Raji (cell line): ENCODE results near the gene SEL1L.

Experiments used
- POLR2A ChIP-seq: IDR thresholded peaks from 2 replicates; pipeline ENCODE4 v1.6.1; 2011; ENCODE audit warnings: low read depth, low read length, control low read depth; ENCODE audit not compliant: insufficient read depth

Gene SEL1L

DNA sequence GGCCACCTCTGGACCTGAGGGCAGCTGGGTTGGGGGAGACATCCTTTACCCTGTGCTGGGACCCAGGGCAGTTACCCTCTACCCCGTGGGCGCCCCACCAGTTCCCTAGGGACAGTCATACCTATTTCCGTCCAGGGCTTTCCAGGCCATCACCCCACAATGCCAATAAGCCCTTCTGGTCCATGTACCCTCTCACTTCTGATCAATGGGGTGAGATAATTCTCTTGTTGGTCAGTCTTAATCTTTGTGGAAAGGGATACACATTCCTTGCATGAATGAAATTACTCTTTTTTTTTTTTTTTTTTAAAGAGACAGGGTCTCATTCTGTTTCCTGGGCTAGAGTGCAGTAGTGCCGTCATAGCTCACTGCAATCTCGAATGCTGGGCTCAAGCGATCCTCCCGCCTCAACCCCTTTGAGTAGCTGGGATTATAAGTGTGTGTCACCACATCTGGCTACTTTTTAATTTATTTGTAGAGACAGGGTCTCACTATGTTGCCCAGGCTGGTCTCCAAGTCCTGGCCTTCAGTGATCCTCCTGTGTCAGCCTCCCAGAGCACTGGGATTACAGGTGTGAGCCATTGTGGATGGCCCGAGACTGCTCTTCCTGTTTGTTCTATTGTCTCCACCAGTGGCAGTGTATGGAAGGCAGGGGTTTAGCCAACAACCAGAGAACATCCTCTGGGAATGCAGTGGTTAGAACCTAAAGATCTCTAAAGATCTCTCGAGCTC, 87.2 kb downstream of the SEL1L start:
- no peak for TF ChIP-seq POLR2A

DNA sequence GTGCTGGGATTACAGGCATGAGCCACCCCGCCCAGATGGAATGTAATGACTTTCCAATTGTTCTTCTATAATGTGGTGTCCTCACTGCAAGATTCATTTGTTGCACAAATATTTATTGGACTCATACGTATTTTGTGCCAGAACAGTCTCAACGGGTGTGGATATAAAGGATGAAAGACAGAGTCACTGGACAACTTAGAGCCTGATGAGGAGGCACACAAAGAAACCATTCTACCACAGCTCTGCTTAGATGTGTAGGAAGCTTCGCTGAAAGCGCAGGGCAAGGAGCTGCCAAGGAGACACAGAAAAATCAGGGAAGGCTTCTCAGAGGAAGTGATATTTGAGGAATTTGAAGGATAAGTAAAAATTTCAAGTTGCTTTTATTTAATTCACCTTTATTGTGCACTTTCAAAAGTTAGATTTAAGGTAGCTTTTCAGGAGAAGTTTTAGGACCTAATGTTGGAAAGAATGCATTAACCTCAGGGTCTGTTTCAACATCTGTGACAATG, 92.0 kb downstream of the SEL1L start:
- no peak for TF ChIP-seq POLR2A

DNA sequence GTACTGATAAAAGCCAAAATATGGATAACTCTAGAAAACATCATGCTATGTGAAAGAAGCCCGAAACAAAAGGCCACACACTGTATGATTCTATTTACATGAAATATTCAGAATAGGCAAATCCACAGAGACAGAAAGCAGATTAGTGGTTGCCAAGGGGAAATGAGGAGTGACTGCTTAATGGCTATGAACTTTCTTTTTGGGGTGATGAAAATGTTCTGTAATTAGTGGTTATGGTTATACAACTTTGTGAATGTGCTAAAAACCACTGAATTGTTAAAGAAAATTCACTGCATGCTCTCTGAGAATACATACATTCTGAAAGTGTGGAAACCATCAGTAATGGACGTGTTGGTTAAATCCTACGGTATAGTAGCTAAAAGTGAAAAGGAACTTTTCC, 93.6 kb downstream of the SEL1L start:
- no peak for TF ChIP-seq POLR2A

DNA sequence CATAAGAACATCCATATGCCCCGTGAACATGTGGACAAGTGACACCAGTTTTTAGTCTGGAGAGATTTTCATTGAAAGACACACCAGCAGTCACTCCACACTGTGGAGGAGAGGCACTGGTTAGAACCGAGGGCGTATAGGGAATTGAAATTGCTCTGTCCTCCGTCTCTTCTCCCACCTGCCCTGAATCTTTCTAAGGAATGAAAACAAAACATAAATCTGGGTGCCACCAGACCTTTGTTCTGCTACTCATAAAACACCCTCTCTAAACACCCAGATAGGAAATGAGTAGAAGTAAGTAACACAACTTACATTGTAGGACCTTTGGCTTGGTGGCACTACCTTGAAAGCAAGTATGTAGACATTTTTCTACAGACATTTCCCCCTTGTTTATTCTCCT, 96.4 kb downstream of the SEL1L start:
- no peak for TF ChIP-seq POLR2A

DNA sequence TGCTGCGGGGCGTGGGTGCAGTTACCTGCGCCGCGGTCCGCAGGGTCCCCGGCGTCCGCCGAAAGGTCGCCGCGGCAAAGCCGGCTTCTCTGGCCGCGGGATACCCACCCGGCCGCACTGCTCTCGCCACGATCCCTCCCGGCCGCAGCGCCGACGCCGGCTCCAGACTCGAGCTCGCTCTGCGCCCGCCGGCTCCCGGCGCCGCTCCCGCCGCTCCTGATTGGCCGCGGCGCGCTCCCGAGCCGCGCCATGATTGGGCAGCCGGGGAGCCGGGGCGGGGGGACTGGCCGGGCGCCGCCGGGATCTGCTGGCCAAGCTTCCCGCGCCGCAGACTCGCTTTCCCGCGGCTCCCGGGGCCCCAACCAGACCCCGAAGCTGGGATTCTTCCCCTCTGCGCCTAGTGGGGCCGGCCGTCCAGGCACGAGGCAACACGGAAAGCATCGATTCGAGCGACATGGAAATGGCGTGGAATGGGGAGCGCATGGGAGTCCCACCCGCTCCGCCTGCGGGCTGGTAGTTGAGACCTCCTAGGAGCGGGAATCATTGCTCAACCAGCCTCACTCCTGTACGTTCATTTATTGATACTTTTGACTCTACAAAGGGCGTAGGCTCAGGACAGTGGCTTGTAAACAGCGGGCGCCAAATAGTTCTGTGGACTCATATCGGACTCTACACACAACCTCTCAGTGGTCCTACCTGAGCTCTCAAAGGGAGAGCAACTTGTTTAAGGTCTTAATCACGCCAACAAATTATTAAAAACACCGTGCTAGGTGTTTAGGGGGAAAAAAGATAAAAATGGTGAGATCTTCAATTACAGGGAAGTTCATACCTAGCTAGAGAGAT, 97.1 kb downstream of the SEL1L start:
- no peak for TF ChIP-seq POLR2A

DNA sequence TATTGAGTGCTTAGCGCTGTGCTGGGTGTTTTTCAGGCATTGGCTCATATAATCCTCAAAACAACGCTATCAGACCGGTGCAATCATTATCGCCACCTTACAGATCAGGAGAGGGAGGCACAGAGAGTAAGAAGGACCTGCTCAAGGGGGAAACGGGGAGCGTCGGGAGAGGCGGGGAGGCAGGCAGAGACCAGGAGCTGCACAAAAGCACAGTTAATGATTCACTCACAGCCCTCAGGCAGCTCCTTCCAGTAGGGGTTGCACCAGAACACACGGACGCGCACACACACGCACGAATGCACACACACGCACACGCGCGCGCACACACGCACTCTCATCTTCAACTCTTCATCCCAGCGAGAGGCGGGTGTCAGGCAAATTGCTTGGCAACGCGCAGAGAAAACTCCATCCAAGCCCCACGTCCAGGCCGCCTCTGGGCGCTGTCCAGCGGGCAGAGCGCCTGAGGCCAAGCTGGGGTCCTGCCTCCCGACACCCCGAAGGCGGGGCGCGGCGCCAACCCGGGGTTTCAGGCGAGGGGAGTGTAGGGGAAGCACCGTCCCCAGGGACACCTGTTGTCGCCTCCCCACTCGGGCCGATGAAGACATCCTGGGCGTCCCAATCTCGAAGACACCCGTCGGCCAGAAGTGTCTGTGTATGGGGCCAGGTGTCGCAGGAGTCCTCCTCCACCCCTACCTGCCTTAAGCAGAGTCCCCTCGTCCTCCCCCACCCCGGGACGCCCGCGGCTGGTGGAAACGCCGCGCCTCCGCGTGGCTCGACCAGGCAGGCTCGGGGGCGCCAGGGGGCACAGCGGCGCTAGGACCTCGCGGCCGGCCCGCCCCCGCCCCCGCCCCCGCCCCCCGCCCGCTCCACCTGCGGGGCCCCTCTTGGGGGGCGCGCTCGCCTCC, 98.0 kb downstream of the SEL1L start:
- no peak for TF ChIP-seq POLR2A

DNA sequence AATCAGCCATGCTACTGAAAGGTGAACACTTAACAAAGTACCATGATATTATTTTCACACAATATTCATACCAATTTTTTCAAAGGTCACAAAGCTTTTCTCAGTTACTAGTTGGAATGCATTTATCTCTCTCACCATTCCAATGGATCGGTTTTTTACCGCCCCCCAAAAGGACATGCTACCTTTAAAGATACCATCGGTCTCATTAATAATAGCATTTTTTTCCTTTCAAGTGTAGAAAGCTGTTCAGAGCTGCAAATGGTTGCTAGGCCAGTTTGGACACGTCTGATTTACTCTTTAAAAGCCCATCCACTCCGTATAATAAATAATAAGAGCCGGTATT, 98.6 kb downstream of the SEL1L start:
- no peak for TF ChIP-seq POLR2A

DNA sequence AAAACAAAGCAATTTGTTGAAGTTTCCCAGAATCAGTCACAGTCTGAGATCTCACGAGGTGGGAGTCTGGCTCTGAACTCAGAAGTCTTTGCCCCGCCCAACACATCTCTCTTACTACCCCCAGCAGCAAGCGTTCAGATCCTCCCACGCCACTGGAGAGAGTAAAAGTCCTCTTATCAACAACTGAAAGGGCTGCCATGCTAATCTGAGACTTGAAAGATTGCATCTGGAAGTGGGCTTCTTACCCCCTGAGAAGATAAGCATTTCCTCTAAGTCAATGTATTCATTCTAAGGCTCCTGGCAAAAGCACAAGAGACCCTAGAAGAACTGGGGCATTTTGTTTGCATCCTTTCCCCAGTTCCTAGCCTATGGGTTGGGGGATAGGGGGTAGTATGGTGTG, 99.4 kb downstream of the SEL1L start:
- TF ChIP-seq POLR2A, result no peak

DNA sequence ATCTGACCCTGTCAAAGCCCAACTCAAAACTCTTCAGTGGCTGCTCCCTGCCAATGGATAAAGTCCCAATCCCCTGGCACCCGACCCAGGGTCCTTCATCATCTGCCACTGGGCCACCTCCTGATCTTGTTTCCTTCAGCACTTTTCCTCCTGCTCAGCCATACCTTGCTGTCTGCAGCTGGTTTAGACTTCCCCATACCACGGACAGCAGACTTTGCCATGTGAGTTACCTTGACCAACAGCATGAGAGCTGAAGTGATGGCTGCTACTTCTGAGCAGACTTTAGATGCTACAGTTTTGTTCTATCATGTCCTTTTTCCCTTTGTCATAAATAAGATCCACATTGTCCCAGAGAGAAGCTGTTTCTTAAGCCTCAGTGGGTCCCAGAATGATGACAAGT, 100.3 kb downstream of the SEL1L start:
- TF ChIP-seq POLR2A, result no peak

DNA sequence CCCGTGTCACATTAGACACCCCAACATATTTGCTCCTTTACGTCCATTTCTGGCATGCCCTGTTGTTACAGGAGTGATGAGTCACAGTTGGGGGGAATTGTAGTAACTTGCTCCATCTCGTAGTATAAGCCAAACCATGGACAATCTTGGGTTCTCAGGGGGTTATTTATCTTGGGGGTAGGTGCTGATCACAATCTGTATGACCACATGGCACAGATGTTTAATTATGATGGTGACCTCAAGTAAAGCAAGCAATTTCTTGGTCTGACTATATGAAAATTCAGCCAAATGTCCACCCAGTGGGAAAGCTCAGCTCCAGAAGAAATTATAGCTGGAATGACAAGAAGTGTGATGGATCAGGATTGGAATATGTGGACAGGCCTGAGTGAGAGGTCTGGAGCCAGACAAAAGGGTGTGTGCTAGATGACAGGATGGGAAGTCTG, 101.4 kb downstream of the SEL1L start:
- TF ChIP-seq POLR2A, result no peak

DNA sequence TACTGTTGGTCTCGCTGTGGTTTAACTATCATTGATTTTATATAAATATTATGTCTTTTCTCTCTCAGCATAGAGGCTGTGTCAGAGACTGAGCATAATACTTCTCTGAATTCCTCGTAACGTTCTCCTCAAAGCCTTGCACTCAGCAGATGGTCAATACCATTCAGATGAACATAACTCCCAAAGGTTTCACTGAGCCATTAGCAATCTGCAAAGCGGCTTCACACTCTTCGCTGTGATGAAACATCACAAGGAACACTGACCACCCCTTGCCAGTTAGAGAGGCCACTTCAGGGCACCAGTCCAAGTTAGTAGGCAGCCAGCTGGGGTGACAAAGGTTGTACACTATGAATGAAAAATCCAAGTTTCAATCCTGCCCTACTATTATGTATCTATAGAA, 103.4 kb downstream of the SEL1L start:
- TF ChIP-seq POLR2A, result no peak

DNA sequence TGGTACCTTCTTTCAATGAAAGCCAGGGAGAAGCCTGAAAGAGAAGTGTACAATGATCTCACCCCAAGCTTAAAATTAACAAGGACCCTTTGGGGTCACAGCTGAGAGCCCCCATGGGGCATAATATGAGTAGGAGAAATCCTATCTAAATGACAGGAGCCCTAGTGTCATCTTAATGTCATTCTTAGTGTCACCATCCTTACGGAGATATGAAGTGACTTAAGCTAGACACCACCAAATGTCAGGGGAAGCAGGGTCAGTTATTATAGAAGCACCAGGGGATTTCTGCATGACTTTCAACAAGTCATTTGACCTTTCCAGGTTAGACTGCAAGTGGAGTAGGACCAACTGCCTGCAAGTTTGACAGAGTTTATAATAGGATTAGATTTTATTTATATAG, 104.6 kb downstream of the SEL1L start:
- no peak for TF ChIP-seq POLR2A

DNA sequence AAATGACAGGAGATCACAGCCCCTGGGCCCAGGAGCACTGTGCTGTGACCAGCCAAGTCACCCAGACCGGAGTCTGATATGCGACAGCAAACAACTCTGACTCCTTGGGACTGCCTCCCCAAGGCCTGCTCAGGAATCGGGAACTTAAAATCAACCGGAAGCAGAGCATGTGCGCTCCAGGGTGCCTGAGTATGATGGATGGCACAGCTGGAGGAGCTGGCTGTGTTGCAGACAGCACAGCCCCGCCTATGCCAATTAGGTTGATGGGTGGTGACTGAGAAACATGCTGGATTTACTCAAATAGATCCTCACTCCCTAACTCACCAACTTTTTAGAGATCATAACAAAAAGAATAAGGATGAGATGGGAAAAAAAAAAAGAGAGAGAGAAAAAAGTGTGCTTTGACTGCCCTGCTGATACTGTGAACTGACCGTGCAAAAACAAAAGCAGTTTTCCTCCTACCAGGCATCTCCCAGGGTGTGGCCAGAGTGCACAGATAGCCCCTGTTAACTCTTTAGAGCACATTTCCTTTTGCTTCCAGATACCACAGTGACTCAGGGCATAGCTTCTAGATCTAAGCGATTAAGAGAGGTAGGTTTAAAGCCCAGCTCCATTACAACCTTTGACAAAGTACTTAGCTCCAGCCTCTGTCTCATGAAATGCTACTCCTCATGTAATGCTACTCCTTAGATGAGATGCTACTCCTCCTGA, 106.2 kb downstream of the SEL1L start:
- TF ChIP-seq POLR2A, result no peak

DNA sequence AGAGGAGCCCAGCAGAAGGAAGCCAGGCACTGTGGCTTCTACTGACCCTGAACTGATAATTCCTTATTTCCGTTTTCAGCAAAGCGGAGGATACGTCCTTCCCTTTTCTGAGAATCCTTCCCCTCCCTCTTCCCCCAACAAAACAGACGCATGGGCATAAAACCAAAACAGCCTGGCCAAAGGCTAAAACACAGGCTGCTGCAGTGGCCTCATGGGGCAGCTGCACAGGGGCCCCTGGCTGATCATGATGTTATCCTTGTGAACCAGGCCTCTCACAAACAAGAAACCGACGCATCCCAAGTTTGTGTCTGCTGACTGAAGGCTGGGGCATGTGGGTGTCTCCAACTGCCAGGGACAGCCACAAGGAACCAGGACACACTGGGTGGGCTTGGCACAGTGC, 110.1 kb downstream of the SEL1L start:
- no peak for TF ChIP-seq POLR2A
